Central memory CD8-positive, alpha-beta T cell (primary cell): ENCODE data around the gene IQSEC3.

ENCODE experiments used
- ATAC-seq: fragments of 150-1000 bp; cut with Tn5 transposase; replicated peaks from 2 replicates; pipeline ENCODE4 v1.10.0; 2022; ENCODE audit warnings: mild to moderate bottlenecking, moderate FRiP score, moderate number of reproducible peaks; ENCODE audit not compliant: poor library complexity, severe bottlenecking; ENCODE audit errors: extremely low read depth
- DNase-seq, 2 donors: peaks; one replicate each; pipeline ENCODE4 v3.0.0; 2021; ENCODE audit warnings: low spot score in 2 of 2
- H3K27ac Mint-ChIP-seq: one replicate; pipeline ENCODE4 v1.8.0; 2022; ENCODE audit warnings: low read depth, mild to moderate bottlenecking, moderate library complexity, mixed read lengths
- H3K27me3 Mint-ChIP-seq: one replicate; pipeline ENCODE4 v1.8.0; 2022; ENCODE audit warnings: mixed read lengths
- H3K36me3 Mint-ChIP-seq: one replicate; pipeline ENCODE4 v1.8.0; 2022; ENCODE audit warnings: mild to moderate bottlenecking, moderate library complexity, mixed read lengths; ENCODE audit not compliant: insufficient read depth
- H3K4me1 Mint-ChIP-seq: one replicate; pipeline ENCODE4 v1.8.0; 2022; ENCODE audit warnings: mixed read lengths
- H3K4me3 Mint-ChIP-seq: one replicate; pipeline ENCODE4 v1.8.0; 2022; ENCODE audit warnings: mild to moderate bottlenecking, moderate library complexity, mixed read lengths
- H3K9me3 Mint-ChIP-seq: one replicate; pipeline ENCODE4 v1.8.0; 2022; ENCODE audit warnings: mixed read lengths

Gene IQSEC3

GRCh38 chr12:203462-204260, 137.1 kb downstream of the IQSEC3 start:
- DNase-seq (no peak), ATAC-seq (no peak)
- peaks cover 2% of the 10 kb centered on the region for H3K36me3 Mint-ChIP-seq
- H3K9me3 Mint-ChIP-seq: peaks cover 4% of the 10 kb centered on the region
- H3K4me3 Mint-ChIP-seq: no peak overlapping the region
- no peak overlapping the region for H3K27ac Mint-ChIP-seq
- peaks cover 77% of the 10 kb centered on the region for H3K27me3 Mint-ChIP-seq
- H3K4me1 Mint-ChIP-seq: no peaks in the 10 kb centered on the region

- no peaks in the 10 kb centered on the region for H3K4me1 Mint-ChIP-seq
- H3K4me3 Mint-ChIP-seq: no peak overlapping the region
- ATAC-seq (no peak), DNase-seq (no peak)
- H3K27me3 Mint-ChIP-seq: peaks cover 82% of the 10 kb centered on the region
- H3K9me3 Mint-ChIP-seq: peaks cover 4% of the 10 kb centered on the region
- peaks cover 2% of the 10 kb centered on the region for H3K36me3 Mint-ChIP-seq
- no peak overlapping the region for H3K27ac Mint-ChIP-seq
Measured at GRCh38 chr12:204261-204678, 137.7 kb downstream of the IQSEC3 start.

- DNase-seq (no peak), ATAC-seq (no peak)
- Mint-ChIP-seq H3K36me3 (peaks cover 2% of the 10 kb centered on the region), H3K9me3 (peaks cover 4% of the 10 kb centered on the region), H3K4me1 (no peaks in the 10 kb centered on the region), H3K27me3 (peaks cover 90% of the 10 kb centered on the region), H3K4me3 (no peak overlapping the region), H3K27ac (no peak overlapping the region)
Measured at GRCh38 chr12:205026-205425, 138.5 kb downstream of the IQSEC3 start.

- H3K36me3 Mint-ChIP-seq: peaks cover 2% of the 10 kb centered on the region
- peaks cover 94% of the 10 kb centered on the region for H3K27me3 Mint-ChIP-seq
- no peak for ATAC-seq
- peaks cover 4% of the 10 kb centered on the region for H3K9me3 Mint-ChIP-seq
- H3K27ac Mint-ChIP-seq: no peak overlapping the region
- no peak for DNase-seq
- H3K4me3 Mint-ChIP-seq: no peak overlapping the region
- H3K4me1 Mint-ChIP-seq: peaks cover under 1% of the 10 kb centered on the region
Measured at GRCh38 chr12:206746-207440, 140.3 kb downstream of the IQSEC3 start.

GRCh38 chr12:207804-208203, 141.2 kb downstream of the IQSEC3 start:
- H3K9me3 Mint-ChIP-seq: peaks cover 4% of the 10 kb centered on the region
- DNase-seq (no peak), ATAC-seq (no peak)
- H3K27ac Mint-ChIP-seq: no peak overlapping the region
- H3K27me3 Mint-ChIP-seq: peaks cover 94% of the 10 kb centered on the region
- H3K4me3 Mint-ChIP-seq: no peak overlapping the region
- peaks cover 2% of the 10 kb centered on the region for H3K36me3 Mint-ChIP-seq
- peaks cover 5% of the 10 kb centered on the region for H3K4me1 Mint-ChIP-seq

- Mint-ChIP-seq H3K27ac (no peak overlapping the region), H3K36me3 (peaks cover 2% of the 10 kb centered on the region), H3K9me3 (peaks cover 4% of the 10 kb centered on the region), H3K4me1 (peaks cover 5% of the 10 kb centered on the region), H3K27me3 (peaks cover 100% of the 10 kb centered on the region), H3K4me3 (no peak overlapping the region)
- DNase-seq: no peak
- ATAC-seq: no peak
Measured at GRCh38 chr12:208813-209212, 142.2 kb downstream of the IQSEC3 start.

DNA sequence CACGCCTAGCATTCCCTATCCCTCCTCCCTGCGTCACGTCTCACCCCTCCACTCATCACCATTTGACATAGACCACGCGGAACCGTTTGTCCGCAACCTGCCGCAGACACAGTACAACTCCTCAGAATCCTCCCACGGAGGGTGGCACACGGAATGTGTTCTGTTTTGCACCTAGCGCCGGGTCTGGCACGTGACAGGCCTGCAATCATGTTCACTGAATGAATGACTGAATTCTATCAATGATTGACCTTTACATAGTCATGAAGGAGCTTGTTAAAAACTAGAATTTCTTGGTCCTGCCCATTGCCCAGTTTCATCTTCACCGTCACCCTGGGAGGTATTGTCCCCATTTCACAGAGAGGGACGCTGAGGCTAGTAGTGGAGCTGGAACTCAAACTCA, 142.7 kb downstream of the IQSEC3 start:
- no peak for DNase-seq
- H3K4me3 Mint-ChIP-seq: no peak overlapping the region
- H3K4me1 Mint-ChIP-seq: peaks cover 5% of the 10 kb centered on the region
- ATAC-seq: no peak
- peaks cover 4% of the 10 kb centered on the region for H3K9me3 Mint-ChIP-seq
- H3K27me3 Mint-ChIP-seq: peaks cover 100% of the 10 kb centered on the region
- H3K36me3 Mint-ChIP-seq: peaks cover 2% of the 10 kb centered on the region
- H3K27ac Mint-ChIP-seq: no peak overlapping the region

- ATAC-seq: no peak
- Mint-ChIP-seq H3K4me1 (peaks cover 5% of the 10 kb centered on the region), H3K36me3 (peaks cover 2% of the 10 kb centered on the region), H3K27ac (no peak overlapping the region), H3K27me3 (peaks cover 96% of the 10 kb centered on the region), H3K4me3 (no peak overlapping the region), H3K9me3 (peaks cover 4% of the 10 kb centered on the region)
- no peak for DNase-seq
Measured at GRCh38 chr12:209851-210250, 143.3 kb downstream of the IQSEC3 start.

DNA sequence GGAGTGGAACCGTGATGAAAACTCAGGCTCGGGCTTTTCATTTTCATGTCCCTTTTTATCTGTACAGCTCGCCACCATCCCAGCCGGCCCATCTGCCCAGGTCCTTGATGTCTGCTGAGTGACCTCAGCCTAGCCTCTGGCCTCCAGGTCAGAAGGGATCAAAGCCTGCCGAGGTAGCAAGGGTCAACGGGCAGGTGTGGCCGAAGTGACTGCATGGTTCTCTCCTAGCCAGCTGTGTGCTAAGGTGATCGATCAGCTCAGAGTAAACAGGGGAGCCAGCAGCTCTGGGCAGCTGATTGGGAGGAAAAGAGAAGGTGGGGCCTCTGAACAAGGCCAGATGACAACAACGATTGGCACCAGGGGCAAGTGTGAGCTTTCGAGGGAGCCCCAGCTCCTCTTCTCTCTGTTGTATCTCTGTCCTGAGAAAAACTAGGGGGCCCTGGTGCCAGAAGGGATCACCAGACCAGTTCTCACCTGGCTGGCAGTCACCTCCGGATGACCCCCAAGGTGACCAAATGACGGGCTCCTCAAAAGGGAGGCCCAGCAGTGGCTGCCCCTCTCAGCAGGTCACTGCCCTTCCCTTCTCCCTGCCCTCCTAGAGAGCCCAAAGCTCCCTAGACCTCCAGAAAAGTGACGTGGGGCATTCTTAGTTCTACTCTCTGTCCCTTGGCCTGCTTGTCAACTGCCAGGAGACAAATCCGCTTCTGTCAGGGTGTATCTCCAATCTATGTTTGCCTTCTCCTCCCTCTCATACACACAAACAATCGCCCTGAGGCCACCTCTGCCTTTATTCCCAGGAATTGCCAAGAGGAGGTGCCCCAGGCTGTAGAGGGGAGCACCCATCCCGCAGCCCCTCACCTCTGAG, 143.9 kb downstream of the IQSEC3 start:
- peaks cover 2% of the 10 kb centered on the region for H3K36me3 Mint-ChIP-seq
- peaks cover 90% of the 10 kb centered on the region for H3K27me3 Mint-ChIP-seq
- H3K27ac Mint-ChIP-seq: no peak overlapping the region
- no peak for DNase-seq
- peaks cover 4% of the 10 kb centered on the region for H3K9me3 Mint-ChIP-seq
- no peak for ATAC-seq
- no peak overlapping the region for H3K4me3 Mint-ChIP-seq
- H3K4me1 Mint-ChIP-seq: peaks cover 5% of the 10 kb centered on the region

GRCh38 chr12:211142-211465, 144.5 kb downstream of the IQSEC3 start:
- H3K36me3 Mint-ChIP-seq: peaks cover 2% of the 10 kb centered on the region
- H3K4me1 Mint-ChIP-seq: peaks cover 5% of the 10 kb centered on the region
- peaks cover 84% of the 10 kb centered on the region for H3K27me3 Mint-ChIP-seq

DNA sequence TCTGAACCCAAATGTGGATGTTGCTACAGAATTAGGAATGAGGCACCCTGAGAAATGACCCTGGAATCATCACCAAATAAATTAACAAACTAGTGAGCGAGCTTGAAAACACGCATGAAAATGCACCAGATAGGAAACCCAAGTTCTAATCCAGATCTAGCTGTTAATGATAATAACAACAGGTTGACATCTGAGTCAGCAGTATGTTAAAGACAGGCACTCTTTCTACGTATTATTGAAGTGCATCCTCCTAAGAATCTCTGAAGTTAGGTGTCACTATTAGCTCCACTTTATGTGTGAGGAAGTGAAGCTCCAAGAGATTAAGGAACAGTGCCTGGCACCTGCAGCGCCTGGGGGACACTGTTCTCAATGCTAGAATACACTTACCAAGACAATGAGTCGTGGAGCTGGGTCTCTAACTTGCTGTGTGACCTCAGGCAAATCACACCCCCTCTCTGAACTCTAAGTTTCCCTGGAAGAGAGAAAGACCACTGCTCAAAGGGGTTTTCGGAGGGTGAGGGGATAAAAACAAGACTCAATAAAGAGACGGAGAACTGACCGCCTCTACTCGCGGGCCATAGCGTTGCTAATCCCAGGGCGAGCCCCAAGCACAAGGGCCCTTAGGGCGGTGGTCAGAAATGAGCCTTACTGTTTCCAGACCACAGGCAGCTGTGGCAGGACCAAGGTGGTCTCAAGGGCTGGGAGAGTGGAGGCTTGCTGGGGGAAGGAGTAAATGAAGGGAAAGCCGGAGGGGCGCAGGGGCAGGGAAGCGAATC, 145.3 kb downstream of the IQSEC3 start:
- Mint-ChIP-seq H3K27me3 (peaks cover 76% of the 10 kb centered on the region), H3K4me3 (no peak overlapping the region), H3K27ac (peak overlapping the region; percentile 55), H3K9me3 (no peaks in the 10 kb centered on the region), H3K36me3 (peaks cover 2% of the 10 kb centered on the region), H3K4me1 (peaks cover 5% of the 10 kb centered on the region)
- no peak for DNase-seq
- ATAC-seq: no peak

More at GRCh38 chr12:211142-211465, 144.5 kb downstream of the IQSEC3 start:
- H3K27ac Mint-ChIP-seq: no peak overlapping the region
- DNase-seq: no peak
- peaks cover 3% of the 10 kb centered on the region for H3K9me3 Mint-ChIP-seq
- ATAC-seq: no peak
- H3K4me3 Mint-ChIP-seq: no peak overlapping the region

- peak overlapping the region; percentile 55 for H3K27ac Mint-ChIP-seq
- H3K4me1 Mint-ChIP-seq: peaks cover 5% of the 10 kb centered on the region
- ATAC-seq (no peak), DNase-seq (no peak)
- H3K4me3 Mint-ChIP-seq: no peak overlapping the region
- peaks cover 71% of the 10 kb centered on the region for H3K27me3 Mint-ChIP-seq
- H3K36me3 Mint-ChIP-seq: peaks cover 2% of the 10 kb centered on the region
- H3K9me3 Mint-ChIP-seq: no peaks in the 10 kb centered on the region
Measured at GRCh38 chr12:212415-212714, 145.8 kb downstream of the IQSEC3 start.
